Measurements from ENCODE around the gene SLC39A5. TPM values are rescaled to one million over a fixed set of nuclear protein-coding genes. Genes with fewer than 3 reads are reported as not detected.

SLC39A5 gene
- total RNA-seq, 2 donors from 2014 or later: 152 to 244 TPM

DNA sequence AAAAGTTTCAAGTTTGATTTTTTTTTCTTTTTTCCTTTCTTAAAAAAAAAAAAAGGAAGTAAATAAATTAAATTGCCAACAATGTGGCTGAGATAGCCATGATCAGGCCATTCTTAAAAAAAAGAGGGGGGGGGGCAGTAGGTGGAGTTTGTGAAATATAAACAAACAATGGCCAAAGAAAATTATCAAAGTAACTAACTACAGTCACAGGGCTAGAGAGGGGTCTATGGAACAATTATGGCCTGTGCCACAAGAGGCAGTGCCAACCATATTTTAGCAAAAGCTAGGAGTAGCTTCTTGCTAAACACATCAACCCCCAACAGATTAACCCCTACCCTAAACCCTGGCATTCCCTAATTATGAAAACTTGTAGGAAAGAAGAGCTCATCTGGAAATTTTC, 24.4 kb upstream of the SLC39A5 start:
- ATAC-seq (no peak), DNase-seq (no peak)
- intact Hi-C loops (cut with DNase I, micrococcal nuclease): no loop called here

DNA sequence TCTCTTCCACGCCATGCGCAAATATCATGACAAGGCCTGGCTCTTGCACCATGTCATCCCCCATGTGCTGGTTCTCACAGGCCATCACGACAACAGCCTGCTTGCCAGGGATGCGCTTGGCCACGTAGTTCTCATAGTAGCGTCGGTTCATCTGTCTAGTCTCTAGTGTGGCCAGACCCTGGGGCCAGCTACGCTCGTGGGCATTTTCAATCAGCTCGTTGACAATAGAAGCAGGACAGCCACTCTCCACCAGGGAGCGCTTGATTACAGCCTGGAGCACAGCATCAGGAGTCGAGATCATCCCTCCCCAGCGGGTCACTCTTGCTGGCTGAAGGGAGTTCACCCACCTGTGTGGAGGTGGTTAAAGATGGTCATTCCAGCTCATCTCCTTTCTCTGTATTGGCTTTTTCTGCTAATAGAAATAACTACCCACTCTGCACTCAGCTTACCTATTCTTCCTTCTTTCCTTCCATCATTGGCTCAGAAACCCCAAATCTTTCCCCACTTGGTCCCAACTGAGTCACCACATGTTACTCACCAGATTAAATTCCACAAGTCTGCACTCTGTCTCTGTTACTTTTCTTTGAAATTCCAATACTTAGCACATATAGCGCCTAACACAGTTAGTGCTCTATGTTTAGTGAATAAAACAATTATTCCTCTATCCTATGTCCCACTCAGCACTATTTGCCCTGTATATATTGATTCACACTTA, 23.2 kb upstream of the SLC39A5 start:
- ATAC-seq (peak; percentile 86), DNase-seq (peak; percentile 51 to 75)
- intact Hi-C loops (cut with DNase I, micrococcal nuclease): no loop called here

DNA sequence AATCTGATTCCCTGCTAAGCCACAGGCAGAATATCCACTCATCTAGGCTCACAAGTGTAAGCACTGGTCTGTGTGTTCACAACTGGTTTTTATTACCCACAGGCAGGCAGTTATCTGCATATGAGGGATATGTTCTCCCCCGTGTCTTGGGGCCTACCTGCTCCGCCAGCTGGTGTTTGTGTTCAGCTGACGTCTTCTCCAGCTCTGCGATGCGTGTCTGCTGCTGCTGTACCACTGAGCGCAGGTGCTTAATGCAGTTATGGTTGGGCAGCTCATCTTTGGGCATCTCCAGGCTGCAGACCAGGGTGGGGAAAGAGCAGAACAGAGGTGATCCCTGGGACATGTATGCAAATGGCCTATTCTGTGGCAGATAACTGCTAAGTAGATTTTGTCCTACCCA, 21.8 kb upstream of the SLC39A5 start:
- intact Hi-C loops (cut with DNase I, micrococcal nuclease): no loop called here
- ATAC-seq: no peak
- DNase-seq: no peak

DNA sequence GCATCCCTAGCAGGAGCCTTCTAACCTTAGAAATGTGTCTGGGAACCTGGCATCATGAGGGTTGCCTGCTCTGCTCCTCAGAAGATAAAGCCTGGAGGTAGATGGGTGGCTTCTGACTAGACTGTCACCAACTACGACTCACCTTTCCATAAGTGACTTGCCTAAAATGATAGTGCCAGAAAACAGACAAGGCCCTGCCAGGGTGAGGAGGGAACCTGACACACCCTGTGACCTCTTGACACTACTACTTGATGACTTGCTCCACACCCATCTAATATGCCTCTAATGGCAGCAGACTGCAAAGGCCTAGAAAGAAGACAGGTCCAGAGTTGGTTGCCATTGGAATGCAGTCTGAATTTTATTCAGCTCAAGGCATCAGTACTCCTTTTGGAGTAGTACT, 17.5 kb upstream of the SLC39A5 start:
- ATAC-seq (peak; percentile 42), DNase-seq (no peak)
- intact Hi-C loops (cut with DNase I, micrococcal nuclease): no loop called here

DNA sequence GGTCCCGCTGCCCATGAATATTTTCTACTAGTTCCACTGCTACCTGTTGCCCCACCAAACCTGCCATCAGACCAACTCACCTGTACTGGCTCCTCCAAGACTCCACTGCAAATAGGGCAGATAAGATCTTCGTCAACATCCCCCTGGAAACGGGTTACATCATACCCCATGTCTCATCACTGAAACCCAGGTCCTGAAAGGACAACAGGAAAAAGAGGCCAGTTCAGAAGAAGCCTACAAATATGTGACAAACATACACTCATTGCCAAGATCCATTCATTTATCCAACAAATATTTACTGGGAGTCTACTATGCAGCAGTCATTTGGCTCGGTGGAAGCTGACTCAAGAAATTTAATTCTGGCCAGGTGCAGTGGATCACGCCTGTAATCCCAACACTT, 16.0 kb upstream of the SLC39A5 start:
- intact Hi-C loops (cut with DNase I, micrococcal nuclease): no loop called here
- no peak for DNase-seq
- ATAC-seq: no peak

DNA sequence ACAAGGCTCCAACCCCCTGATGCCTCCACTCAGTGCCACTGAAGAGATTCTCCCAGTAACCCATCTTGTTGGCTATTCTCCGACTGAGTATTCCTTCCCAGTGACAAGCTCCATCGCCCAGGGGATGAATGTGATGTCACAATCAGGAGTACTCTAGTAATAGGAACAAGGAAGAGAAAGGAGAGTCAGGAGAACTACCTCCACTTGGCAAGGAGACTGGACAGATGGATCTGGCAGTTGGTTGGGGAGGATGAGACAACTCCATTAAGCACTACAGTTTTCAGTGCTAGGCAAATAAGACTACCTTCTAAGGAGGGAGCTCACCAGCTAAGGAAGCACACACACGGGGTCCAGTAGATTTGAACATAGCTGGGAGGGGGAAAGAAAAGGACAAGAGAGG, 13.4 kb upstream of the SLC39A5 start:
- DNase-seq (no peak), ATAC-seq (no peak)
- intact Hi-C loops (cut with DNase I, micrococcal nuclease): no loop called here

DNA sequence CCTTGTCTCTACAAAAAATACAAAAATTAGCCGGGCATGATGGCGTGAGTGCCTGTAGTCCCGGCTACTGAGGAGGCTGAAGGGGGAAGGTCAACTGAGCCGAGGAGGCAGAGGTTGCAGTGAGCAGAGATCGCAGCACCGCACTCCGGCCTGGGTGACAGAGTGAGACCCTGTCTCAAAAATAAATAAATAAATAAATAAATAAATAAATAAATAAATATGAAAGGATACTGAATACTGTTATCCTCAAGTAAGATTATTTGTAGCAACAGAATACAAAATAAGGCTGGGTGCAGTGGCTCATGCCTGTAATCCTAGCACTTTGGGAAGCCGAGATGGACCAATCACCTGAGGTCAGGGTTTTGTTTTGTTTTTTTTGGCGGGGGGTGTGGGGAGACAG, 10.0 kb upstream of the SLC39A5 start:
- DNase-seq (no peak), ATAC-seq (no peak)
- intact Hi-C loops (cut with DNase I, micrococcal nuclease): no loop called here

DNA sequence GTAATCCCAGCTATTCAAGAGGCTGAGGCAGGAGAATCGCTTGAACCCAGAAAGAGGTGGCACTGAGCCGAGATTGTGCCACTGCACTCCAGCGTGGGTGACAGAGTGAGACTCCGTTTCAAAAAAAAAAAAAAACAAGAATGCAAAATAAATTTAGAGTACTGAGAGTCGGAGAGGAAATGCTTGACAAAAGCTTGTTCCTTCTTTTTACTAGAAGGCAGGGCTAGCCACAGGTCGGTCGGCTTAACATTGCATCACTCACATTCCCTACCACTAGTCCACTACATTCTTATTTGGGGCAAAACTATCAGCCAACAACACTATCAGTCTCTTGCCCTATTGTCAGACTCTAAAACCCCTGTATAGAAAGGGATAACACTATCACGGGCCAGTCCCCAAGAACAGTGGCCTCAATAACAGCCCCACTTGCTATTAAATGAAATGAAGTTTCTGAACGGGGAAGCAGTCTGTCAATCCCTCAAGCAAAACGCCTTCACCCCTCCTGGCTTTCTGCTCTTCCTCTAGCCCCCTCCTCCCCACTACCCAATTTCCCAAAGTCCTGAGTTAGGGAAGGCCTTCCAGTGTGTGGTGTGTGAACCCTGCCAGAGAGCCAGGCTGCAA, 9.1 kb upstream of the SLC39A5 start:
- ATAC-seq: no peak
- no peak for DNase-seq
- intact Hi-C loops (cut with DNase I, micrococcal nuclease): no loop called here

DNA sequence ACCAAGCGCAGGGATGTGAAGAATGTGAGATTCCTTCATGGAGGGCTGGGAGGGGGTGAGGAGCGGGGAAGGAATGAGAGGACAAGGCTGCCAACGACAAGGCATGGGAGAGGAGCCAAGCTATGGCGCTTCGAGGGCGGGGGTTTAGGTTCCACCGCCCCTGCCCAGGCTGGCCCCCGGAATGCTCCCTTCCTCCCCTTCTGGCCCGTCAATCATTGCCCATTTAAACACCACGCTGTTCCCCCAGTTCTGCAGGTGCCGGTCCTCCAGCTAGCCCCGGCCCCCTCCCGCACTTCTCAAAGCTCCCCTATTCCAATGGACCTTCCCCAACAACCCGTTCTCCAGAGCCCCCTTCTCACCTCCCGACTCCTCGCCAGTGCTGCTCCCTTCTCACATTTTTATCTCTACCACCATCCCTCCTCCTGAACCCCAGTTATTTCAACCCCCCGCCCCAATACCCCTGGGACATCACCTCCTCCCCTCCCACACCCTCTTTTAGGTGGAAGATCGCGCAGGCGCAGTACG, 8.6 kb upstream of the SLC39A5 start:
- DNase-seq: peak; percentile 52 to 63
- peak; percentile 8 for ATAC-seq
- intact Hi-C loops (cut with DNase I, micrococcal nuclease): no loop called here

DNA sequence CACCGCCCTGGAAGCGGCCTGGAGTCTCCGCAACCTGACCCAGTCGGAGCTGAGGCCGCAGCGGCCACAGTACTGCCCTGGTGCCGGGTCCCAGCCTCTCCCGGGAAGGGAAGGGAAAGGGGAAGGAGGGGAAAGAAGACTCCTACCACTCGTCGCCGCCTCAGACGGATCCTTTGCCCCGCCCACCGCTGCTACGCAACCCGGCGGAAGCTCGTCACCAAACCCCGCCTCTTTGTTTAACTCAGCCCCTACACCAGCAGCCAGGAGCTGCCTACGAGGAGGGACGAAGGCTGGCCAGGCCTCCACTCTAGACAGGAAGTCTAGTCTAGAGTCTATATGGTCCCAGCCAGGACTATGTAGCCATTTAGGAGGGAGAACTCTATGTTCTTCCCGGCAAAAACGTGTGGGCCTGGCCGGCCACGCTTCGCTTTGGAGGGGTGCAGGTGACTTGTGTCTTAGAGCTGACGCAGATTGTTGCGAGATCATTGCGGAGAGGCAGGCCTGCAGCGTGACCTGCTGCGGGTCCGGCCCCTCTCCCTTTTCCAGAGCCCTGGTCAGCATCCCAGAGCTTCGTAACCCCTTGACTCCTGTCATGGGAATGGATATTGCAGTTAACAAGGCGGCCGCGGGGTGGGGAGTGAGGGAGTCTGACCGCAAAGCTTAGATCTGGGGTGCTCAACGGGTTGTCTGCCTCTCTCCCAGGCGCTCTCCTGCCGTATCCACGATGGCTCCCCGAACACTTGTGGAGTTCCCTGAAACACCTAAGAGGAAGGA, 7.9 kb upstream of the SLC39A5 start, which contains the start of gene RNF41:
Gene RNF41 (minus strand): TSS at position 166 of the 774 bp plus-strand sequence. CDS start 7,875 bp downstream, outside the sequence.
- peak; percentile 98 to 99 for DNase-seq
- peak; percentile 79 for ATAC-seq
- intact Hi-C loops (cut with DNase I, micrococcal nuclease): no loop called here

DNA sequence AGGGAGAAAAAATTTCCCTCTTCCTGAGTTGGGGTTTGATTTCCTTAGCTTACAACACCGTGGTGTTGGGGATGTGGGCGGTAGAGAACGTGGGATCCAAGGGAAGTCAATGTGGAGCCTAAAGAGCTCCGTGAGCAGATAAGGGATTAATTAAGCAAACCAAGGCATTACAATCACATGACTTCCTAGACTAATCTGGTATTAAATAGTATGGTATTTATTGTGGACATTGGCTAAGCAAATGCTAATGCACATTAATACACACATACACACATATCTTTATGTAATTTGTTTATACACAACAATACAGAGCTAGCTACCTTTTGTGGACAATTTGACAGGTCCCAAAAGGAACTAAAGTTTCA, 7.3 kb upstream of the SLC39A5 start:
- ATAC-seq: no peak
- intact Hi-C loops (cut with DNase I, micrococcal nuclease): no loop called here
- no peak for DNase-seq

DNA sequence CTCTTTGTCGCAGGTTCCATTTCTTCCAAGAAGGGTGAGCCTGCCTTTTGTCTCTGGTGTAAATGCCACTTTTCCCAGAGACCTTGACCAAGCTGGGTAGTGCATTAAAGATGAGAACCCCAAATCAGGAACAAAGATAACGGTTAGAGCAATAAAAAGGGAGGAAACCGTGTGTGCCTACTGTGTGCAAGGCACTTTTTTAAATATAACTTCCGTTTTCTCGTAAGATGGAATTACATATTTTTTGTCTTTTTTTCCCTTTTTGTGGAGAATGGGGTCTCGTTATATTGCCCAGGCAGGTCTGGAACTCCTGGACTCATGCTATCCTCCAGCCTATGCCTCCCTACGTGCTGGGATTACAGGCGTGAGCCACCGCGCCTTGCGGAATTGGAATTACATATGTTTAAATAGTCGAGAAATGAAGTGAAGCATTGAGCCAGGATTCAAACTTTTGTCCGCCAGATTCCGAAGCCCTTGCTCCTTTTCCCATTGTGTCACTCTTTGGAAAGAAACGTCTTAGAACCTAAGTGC, 6.2 kb upstream of the SLC39A5 start:
- no peak for DNase-seq
- intact Hi-C loops (cut with DNase I, micrococcal nuclease): loop anchor here in 1 of 2 donors (2.0 kb wide), 1 partner anchor 31 kb away; no protein-coding TSS in a partner anchor
- peak; percentile 5 for ATAC-seq

DNA sequence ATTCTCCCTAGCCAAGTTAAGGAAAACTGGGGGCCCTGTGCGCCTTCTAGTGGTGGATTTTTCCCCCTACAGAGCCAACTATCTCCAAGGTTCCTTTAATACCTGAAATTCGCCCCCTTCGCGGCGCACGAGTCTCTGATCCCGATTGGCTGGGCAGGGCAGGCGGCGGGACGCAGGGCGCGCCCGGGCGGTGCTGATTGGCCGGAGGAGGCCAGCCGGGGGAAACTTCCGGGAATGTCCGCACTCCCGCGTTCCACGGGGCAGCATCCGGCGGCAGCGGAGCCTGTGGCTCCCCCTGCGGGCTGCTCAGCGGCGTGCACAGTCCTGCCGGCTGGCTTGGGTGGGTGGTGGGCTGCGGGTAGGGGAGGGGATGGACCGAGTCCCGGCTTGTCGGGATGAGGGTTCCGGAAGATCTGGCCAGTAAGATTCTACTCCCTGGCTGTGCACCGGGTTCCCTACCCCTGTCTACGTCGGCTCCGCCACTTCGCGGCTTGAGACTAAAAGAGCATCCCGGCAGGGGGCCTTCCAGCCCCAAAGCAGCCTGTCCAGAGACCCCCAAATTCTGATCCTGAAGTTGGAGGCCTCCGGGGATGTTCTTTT, 5.6 kb upstream of the SLC39A5 start, which contains the start of gene NABP2:
Gene NABP2 (plus strand): TSS at position 241 of the 600 bp plus-strand sequence. CDS start 515 bp downstream, outside the sequence.
- intact Hi-C loops (cut with DNase I, micrococcal nuclease): loop anchor here in 1 of 2 donors (2.0 kb wide), 1 partner anchor 31 kb away; no protein-coding TSS in a partner anchor
- ATAC-seq: peak; percentile 74
- peak; percentile 98 for DNase-seq

DNA sequence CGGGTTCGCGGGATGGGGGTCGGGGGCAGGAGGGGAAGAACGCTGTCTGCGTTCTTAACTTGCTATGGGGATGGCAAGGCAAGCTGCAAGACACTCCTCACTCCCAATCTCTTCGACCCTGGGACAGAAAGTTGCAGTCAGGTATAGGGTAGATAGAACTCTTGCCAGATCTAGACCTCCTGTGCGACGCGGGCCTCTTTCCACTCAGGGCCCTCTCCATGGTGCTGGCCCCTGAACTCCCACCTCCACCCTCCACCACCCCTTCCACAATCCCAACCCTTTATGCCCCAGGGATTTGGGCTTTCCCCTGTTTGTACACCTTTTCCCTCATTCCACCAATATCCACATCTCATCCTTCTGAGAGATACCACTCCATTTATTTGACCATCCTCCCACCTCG, 4.9 kb upstream of the SLC39A5 start:
- no peak for DNase-seq
- no peak for ATAC-seq
- intact Hi-C loops (cut with DNase I, micrococcal nuclease): loop anchor here in 1 of 2 donors (2.0 kb wide), 1 partner anchor 32 kb away; no protein-coding TSS in a partner anchor

DNA sequence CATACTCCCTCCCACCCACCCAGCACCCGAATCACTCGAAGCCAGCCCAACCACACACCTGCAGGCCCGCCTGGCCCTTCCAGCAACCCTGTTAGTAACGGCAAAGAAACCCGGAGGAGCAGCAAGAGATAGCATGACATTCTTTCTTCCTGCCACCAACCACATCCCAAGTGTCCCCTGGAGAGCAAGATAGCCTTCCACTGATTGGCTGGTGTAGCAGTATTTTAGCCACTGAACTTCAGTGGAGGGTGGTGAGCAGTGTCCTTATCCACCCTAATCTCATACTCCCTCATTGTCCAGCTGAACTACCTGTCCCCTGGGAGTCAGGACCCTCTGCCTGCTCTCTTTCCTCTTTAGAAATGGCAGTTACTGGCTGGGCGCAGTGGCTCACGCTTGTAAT, 769 bp upstream of the SLC39A5 start:
- intact Hi-C loops (cut with DNase I, micrococcal nuclease): no loop called here
- no peak for DNase-seq
- ATAC-seq: no peak

DNA sequence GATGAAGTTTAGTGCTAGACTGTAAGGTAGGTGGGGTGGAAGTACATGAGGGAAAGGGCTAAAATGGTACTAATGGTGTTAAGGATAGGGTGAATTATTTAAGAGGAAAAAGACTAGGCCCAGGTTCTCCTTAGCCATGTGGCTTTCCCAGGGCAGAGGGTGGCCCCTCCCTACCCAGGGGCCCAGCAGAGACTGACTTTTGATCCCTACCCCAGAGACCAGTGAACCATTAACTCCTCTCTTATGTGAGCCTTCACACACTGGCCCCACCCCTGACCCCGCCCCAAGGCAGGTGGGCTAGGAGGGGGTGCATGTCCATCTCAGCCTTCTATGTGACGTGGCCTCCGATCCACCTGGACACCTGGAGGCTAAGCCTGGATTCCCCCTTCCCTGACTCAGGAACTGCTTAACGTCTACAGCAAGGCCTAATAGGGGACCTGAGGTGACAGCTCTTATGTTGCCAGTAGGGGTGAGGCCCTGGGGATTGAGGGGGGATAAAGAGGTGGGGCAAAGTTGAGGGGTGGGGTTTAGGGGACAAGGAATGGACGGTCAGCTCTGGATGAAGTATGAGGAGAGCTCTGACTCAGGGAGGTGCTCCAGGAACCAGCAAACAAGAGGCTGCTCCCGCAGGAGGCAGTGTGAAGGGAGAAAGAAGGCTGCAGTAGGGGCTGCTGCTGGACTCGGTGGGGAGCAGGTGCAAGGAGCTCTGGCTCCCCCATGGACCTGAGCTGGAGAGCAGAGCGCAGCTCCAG, 757 bp downstream of the SLC39A5 start:
- ATAC-seq (peak; percentile 92), DNase-seq (peak; percentile 87 to 89)
- intact Hi-C loops (cut with DNase I, micrococcal nuclease): no loop called here

DNA sequence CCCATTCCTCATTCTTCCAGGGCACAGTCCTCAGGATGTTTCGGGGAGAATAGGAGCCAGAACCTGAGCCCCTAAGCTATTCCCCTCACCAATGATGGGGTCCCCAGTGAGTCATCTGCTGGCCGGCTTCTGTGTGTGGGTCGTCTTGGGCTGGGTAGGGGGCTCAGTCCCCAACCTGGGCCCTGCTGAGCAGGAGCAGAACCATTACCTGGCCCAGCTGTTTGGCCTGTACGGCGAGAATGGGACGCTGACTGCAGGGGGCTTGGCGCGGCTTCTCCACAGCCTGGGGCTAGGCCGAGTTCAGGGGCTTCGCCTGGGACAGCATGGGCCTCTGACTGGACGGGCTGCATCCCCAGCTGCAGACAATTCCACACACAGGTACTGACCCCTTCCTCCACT, 1.3 kb downstream of the SLC39A5 start:
- ATAC-seq (peak; percentile 17), DNase-seq (no peak)
- intact Hi-C loops (cut with DNase I, micrococcal nuclease): no loop called here
